GM18502 (cell line): ENCODE results near the gene DNAL1.
"Not testable (repeated sequence)": the region's sequence is repeated elsewhere in the genome, so short reads cannot be mapped to it uniquely, and the experiment has no call there.

Experiments used
- ATAC-seq: cut with Tn5 transposase; IDR thresholded peaks from one replicate; pipeline ENCODE4 v1.9.1; 2021; ENCODE audit warnings: mild to moderate bottlenecking; ENCODE audit not compliant: unreplicated experiment, poor library complexity

Gene DNAL1

GRCh38 chr14:73695997-73696396 is 51.2 kb downstream of the DNAL1 start:
- ATAC-seq, result peak; percentile 67

GRCh38 chr14:73696466-73697400 is 51.9 kb downstream of the DNAL1 start:
- ATAC-seq, result peak; percentile 84

GRCh38 chr14:73700325-73700724 is 55.5 kb downstream of the DNAL1 start:
- no peak for ATAC-seq

GRCh38 chr14:73708076-73708475 is 63.3 kb downstream of the DNAL1 start:
- not testable (repeated sequence) for ATAC-seq

GRCh38 chr14:73709904-73710469 is 65.2 kb downstream of the DNAL1 start:
- ATAC-seq, result no peak

- no peak for ATAC-seq
These were observed 66.0 kb downstream of the DNAL1 start for GRCh38 chr14:73710737-73711136.

GRCh38 chr14:73712071-73712506 is 67.3 kb downstream of the DNAL1 start:
- no peak for ATAC-seq

GRCh38 chr14:73712540-73713180 is 67.9 kb downstream of the DNAL1 start:
- ATAC-seq, result no peak

GRCh38 chr14:73713206-73713802 is 68.5 kb downstream of the DNAL1 start:
- no peak for ATAC-seq

GRCh38 chr14:73713803-73714655 is 69.2 kb downstream of the DNAL1 start, which contains the start of gene PNMA1:
PNMA1 (minus strand) TSS chr14:73714384; CDS start chr14:73713639, 745 bp downstream.
- peak; percentile 75 for ATAC-seq

- no peak for ATAC-seq
These were observed 69.9 kb downstream of the DNAL1 start for GRCh38 chr14:73714656-73715081.

GRCh38 chr14:73715707-73716106 is 70.9 kb downstream of the DNAL1 start:
- ATAC-seq, result no peak

GRCh38 chr14:73717266-73717665 is 72.5 kb downstream of the DNAL1 start:
- ATAC-seq, result no peak

- no peak for ATAC-seq
These were observed 73.1 kb downstream of the DNAL1 start for GRCh38 chr14:73717711-73718417.

- no peak for ATAC-seq
These were observed 73.8 kb downstream of the DNAL1 start for GRCh38 chr14:73718418-73719251.

- ATAC-seq, result no peak
These were observed 74.6 kb downstream of the DNAL1 start for GRCh38 chr14:73719361-73719760.

GRCh38 chr14:73719791-73720190 is 75.0 kb downstream of the DNAL1 start:
- ATAC-seq, result no peak

- no peak for ATAC-seq
These were observed 75.8 kb downstream of the DNAL1 start for GRCh38 chr14:73720636-73721035.
